ENCODE results near the gene SOCS6. TPM values are rescaled to one million over a fixed set of nuclear protein-coding genes. Genes with fewer than 3 reads are reported as not detected.

SOCS6 gene
- total RNA-seq, 4 donors from 2014 or later: 16.3 to 26.5 (median 18.5) TPM

DNA sequence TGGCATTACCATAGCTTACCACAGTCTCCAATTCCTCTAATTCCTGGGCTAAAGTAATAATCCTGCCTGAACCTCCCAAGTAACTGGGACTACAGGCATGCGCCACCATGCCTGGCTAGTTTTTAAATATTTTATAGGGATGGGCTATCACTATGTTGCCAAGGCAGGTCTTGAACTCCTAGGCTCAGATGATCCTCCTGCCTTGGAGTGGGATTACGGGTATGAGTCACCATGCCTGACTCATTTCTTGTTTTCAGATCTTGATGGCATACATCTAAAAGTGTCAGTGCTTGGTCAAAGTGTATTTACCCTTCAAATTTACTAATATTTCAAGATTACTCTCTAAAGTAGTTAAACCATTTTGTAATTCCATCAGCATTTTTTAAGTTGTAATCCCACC is 9.4 kb upstream of the SOCS6 start:
- TF ChIP-seq CTCF (IDR thresholded peaks at IDR 0.05): no peak
- TF ChIP-seq POLR2A (IDR thresholded peaks at IDR 0.05): no peak
- no peak for TF ChIP-seq EP300 (IDR thresholded peaks at IDR 0.05)
- TF ChIP-seq POLR2AphosphoS5 (IDR thresholded peaks at IDR 0.05): no peak
- DNase-seq (ENCODE audit: low spot score in 2 of 2): no peak
- no peaks in the 10 kb centered on the region for H3K27me3 ChIP-seq
- H3K9me3 ChIP-seq: no peaks in the 10 kb centered on the region
- H3K4me3 ChIP-seq: no peak overlapping the region
- no peaks in the 10 kb centered on the region for H3K4me1 ChIP-seq
- no peaks in the 10 kb centered on the region for H3K36me3 ChIP-seq
- WGBS: 94% methylated on average over 2 of the region's 2 CpGs
- H3K27ac ChIP-seq: no peak overlapping the region

DNA sequence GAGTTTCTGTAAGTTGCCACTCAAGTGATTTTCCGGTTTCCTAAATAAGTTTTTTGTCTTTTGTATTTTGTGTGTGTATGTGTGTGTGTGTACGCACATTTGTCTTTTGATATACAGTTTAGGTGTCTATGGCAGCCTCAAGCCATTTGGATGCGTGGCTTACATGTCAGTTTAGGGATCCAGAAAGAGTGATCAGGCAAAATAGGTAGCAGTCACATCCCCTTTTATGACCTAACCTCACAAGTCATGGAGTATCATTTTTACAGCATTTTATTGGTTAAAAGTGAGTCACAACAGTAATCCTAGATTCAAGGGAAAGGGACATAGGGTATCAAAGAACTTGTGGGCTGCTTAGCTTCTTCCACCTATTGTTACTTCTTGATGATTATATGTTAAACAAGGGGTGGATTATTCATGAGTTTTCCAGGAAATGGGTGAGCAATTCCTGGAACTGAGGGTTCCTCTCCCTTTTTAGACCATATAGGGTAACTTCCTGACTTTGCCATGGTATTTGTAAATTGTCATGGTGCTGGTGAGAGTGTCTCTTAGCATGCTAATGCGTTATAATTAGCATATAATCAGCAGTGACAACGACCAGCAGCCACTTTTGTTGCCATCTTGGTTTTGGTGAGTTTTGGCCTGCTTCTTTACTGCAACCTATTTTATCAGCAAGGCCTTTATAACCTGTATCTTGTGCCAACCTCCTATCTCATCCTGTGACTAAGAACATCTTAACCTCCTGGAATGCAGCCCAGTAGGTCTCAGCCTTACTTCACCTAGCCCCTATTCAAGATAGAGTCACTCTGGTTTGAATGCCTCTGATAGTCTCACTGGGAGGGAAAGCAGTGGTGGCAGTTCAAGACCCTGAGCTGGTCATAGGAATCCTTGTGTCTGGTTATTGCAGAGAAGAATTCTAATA is 8.6 kb upstream of the SOCS6 start:
- 83% methylated on average over 5 of the region's 5 CpGs for WGBS
- no peak for DNase-seq (ENCODE audit: low spot score in 2 of 2)

DNA sequence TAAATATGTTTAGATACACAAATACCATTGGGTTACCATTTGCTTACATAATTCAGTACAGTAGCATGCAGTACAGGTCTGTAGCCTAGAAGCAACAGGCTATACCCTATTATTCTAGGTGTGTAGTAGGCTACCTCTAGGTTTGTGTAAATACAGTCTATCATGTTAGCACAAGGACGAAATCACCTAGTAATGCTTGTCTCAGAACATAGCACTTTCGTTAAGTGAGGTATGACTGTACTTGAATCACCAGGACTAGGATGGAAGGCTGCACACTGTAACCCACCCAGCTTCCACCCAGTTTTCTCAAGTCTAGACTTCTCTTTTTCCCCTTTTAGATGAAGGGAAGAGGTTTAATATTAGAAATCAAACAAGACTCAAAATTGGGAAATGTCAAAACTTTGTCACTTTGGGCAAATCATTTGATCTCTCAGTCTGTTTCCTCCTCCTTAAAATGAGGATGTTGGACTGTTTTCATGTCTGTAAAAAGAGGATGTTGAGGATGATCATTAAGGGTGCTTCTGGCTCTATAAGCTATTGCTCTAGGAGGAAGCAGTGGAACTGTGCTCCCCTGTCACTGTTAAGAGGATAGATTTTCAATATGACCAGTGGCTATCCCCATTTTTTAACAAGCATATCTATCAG is 3.7 kb upstream of the SOCS6 start:
- Histone ChIP-seq H3K4me3 (no peak overlapping the region), H3K9me3 (no peaks in the 10 kb centered on the region), H3K27ac (no peak overlapping the region), H3K36me3 (no peaks in the 10 kb centered on the region), H3K27me3 (no peaks in the 10 kb centered on the region), H3K4me1 (peaks cover 9% of the 10 kb centered on the region)
- DNase-seq (ENCODE audit: low spot score in 2 of 2): no peak
- 87% methylated on average over 2 of the region's 2 CpGs for WGBS
- TF ChIP-seq CTCF (IDR thresholded peaks at IDR 0.05) (no peak), POLR2AphosphoS5 (IDR thresholded peaks at IDR 0.05) (no peak)

More for the DNA sequence above, 8.6 kb upstream of the SOCS6 start:
- TF ChIP-seq EP300 (IDR thresholded peaks at IDR 0.05): no peak
- TF ChIP-seq POLR2AphosphoS5 (IDR thresholded peaks at IDR 0.05): no peak
- TF ChIP-seq CTCF (IDR thresholded peaks at IDR 0.05): no peak
- no peak for TF ChIP-seq POLR2A (IDR thresholded peaks at IDR 0.05)
- H3K4me1 ChIP-seq: no peaks in the 10 kb centered on the region
- no peaks in the 10 kb centered on the region for H3K27me3 ChIP-seq
- no peak overlapping the region for H3K4me3 ChIP-seq
- no peaks in the 10 kb centered on the region for H3K9me3 ChIP-seq
- H3K27ac ChIP-seq: no peak overlapping the region
- H3K36me3 ChIP-seq: no peaks in the 10 kb centered on the region

DNA sequence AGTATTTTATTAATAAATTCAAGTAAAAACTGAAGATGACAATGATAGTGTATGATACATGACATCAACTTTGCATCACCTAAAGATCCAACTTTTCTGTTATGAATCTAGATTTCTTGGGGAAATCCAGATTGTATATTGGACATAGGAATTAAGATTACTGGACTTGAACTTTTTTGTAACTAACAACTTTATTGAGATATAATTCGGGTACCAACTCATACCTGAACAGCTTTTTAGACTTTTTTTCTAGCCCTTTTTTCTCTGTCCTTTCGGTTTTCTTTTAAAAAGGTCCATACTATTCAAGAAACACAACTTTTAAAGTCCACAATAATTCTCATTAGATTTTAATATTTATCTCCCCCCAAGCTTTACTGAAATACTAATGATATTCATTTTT is 1.1 kb upstream of the SOCS6 start:
- H3K4me1 ChIP-seq: peaks cover 31% of the 10 kb centered on the region
- H3K4me3 ChIP-seq: no peak overlapping the region

GRCh38 chr18:70288171-70288850 is 534 bp upstream of the SOCS6 start:
- TF ChIP-seq POLR2A (IDR thresholded peaks at IDR 0.05) (no peak), EP300 (IDR thresholded peaks at IDR 0.05) (no peak)
- Histone ChIP-seq H3K4me3 (peak overlapping the region; percentile 90), H3K27ac (peak overlapping the region; percentile 96), H3K27me3 (no peaks in the 10 kb centered on the region), H3K36me3 (no peaks in the 10 kb centered on the region), H3K4me1 (peaks cover 37% of the 10 kb centered on the region), H3K9me3 (no peaks in the 10 kb centered on the region)
- peak; percentile 69 to 80 for DNase-seq (ENCODE audit: low spot score in 2 of 2)
- 8% methylated on average over 8 of the region's 50 CpGs for WGBS

More for the DNA sequence above, 1.1 kb upstream of the SOCS6 start:
- no peak for DNase-seq (ENCODE audit: low spot score in 2 of 2)
- Histone ChIP-seq H3K9me3 (no peaks in the 10 kb centered on the region), H3K27ac (peak overlapping the region; percentile 96), H3K27me3 (no peaks in the 10 kb centered on the region), H3K36me3 (no peaks in the 10 kb centered on the region)
- TF ChIP-seq POLR2A (IDR thresholded peaks at IDR 0.05): no peak
- no peak for TF ChIP-seq POLR2AphosphoS5 (IDR thresholded peaks at IDR 0.05)
- 90% methylated on average over 2 of the region's 2 CpGs for WGBS
